Brain microvascular endothelial cell (primary cell): ENCODE results near the gene CACNB2.

Source experiments
- DNase-seq: peaks from one replicate; pipeline ENCODE4 v3.0.0-alpha.2; 2020
- H3K27ac ChIP-seq: fragments of 250-450 bp; sonication (Bioruptor Pico); 2 replicates; pipeline ENCODE4 v1.5.1; 2020; ENCODE audit warnings: mild to moderate bottlenecking, moderate library complexity
- H3K27me3 ChIP-seq: fragments of 250-450 bp; sonication (Bioruptor Pico); replicated peaks from 2 replicates; pipeline ENCODE4 v1.5.1; 2020; ENCODE audit warnings: mild to moderate bottlenecking
- H3K36me3 ChIP-seq: fragments of 250-450 bp; sonication (Bioruptor Pico); replicated peaks from 2 replicates; pipeline ENCODE4 v1.5.1; 2020; ENCODE audit warnings: mild to moderate bottlenecking
- H3K4me3 ChIP-seq: 2 replicates; pipeline ENCODE4 v1.5.1; 2011; ENCODE audit warnings: low read depth, mild to moderate bottlenecking, control low read depth, low read length, moderate library complexity
- in situ Hi-C: cut with HindIII; loops from 2 replicates; pipeline ENCODE4 v1.10.0; 2017; ENCODE audit warnings: low sequenced_read_pairs, low pct_ligation_motif_present
- TF ChIP-seq, protein P1 (sequence below): IDR thresholded peaks from 2 replicates; pipeline ENCODE4 v1.5.1; 2011; ENCODE audit warnings: low read depth, mild to moderate bottlenecking, moderate library complexity, low read length, control low read depth, inconsistent platforms; ENCODE audit errors: missing control alignments

CACNB2 gene

DNA sequence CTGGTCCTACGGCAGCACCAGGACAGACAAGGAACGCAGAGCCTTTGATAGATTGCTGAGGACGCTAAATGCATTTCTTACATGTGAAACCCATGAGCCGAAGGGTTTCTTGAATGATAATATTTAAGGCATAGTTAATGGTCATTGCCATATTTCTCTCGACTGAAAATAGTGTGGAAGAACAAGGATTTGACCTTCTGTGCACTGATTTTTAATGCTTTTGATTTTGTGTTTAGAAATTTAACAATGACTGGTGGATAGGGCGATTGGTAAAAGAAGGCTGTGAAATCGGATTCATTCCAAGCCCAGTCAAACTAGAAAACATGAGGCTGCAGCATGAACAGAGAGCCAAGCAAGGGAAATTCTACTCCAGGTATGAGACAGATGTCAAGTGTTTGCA is 360.4 kb downstream of the CACNB2 start:
- Histone ChIP-seq H3K36me3 (no peaks in the 10 kb centered on the region), H3K27ac (no peak overlapping the region), H3K4me3 (no peak overlapping the region), H3K27me3 (no peaks in the 10 kb centered on the region)
- in situ Hi-C loops, result no loop called here
- TF ChIP-seq, protein P1, sequence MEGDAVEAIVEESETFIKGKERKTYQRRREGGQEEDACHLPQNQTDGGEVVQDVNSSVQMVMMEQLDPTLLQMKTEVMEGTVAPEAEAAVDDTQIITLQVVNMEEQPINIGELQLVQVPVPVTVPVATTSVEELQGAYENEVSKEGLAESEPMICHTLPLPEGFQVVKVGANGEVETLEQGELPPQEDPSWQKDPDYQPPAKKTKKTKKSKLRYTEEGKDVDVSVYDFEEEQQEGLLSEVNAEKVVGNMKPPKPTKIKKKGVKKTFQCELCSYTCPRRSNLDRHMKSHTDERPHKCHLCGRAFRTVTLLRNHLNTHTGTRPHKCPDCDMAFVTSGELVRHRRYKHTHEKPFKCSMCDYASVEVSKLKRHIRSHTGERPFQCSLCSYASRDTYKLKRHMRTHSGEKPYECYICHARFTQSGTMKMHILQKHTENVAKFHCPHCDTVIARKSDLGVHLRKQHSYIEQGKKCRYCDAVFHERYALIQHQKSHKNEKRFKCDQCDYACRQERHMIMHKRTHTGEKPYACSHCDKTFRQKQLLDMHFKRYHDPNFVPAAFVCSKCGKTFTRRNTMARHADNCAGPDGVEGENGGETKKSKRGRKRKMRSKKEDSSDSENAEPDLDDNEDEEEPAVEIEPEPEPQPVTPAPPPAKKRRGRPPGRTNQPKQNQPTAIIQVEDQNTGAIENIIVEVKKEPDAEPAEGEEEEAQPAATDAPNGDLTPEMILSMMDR, result no peak
- no peak for DNase-seq

DNA sequence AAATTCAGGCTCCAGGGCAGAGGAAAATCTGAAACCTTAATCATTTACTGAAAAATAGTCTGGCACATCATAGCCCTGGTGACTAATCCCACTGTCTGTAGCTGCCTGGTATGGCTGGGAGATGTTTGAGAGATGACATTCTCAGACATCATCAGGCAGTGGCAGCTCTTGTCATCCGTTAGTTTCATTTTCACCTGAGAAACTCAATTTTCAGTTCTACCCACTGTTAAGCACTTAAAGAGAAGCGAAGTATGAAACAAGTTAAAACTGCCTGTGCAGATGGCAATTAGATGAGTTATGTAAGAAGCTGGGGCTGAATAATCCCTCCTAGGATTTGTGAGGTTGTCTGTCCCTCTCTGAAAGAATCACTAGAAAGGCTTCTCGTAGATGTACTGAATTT is 361.0 kb downstream of the CACNB2 start:
- Histone ChIP-seq H3K27me3 (no peaks in the 10 kb centered on the region), H3K36me3 (no peaks in the 10 kb centered on the region), H3K27ac (peak overlapping the region; percentile 37), H3K4me3 (no peak overlapping the region)
- TF ChIP-seq, protein P1, result no peak
- peak; percentile 78 for DNase-seq
- in situ Hi-C loops, result no loop called here

- no peaks in the 10 kb centered on the region for H3K36me3 ChIP-seq
- peak overlapping the region; percentile 37 for H3K27ac ChIP-seq
- TF ChIP-seq, protein P1, result no peak
- DNase-seq, result no peak
- no peak overlapping the region for H3K4me3 ChIP-seq
- in situ Hi-C loops, result no loop called here
- no peaks in the 10 kb centered on the region for H3K27me3 ChIP-seq
Observed at GRCh38 chr10:18501629-18502028, 361.4 kb downstream of the CACNB2 start.

DNA sequence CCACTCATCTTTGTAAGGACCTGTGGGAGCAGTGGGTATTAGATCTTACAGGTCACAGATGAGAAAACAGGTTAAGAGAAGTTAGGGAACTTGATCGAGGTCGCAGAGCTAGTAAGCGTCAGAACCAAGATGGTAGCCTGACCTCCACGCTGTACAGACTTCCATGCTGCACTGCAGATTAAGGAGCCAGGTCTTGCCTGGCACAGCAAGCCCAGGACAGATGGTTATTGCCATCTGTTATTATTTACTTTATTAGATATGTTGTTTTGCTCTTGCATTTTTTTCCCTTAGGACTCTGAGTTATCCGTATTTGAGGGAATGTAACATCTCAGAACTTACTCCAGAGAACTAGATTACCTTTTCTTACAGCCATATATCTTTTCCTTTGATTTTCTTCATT is 363.9 kb downstream of the CACNB2 start:
- Histone ChIP-seq H3K4me3 (no peak overlapping the region), H3K36me3 (no peaks in the 10 kb centered on the region), H3K27ac (no peak overlapping the region), H3K27me3 (no peaks in the 10 kb centered on the region)
- in situ Hi-C loops, result no loop called here
- TF ChIP-seq, protein P1, result no peak
- no peak for DNase-seq

DNA sequence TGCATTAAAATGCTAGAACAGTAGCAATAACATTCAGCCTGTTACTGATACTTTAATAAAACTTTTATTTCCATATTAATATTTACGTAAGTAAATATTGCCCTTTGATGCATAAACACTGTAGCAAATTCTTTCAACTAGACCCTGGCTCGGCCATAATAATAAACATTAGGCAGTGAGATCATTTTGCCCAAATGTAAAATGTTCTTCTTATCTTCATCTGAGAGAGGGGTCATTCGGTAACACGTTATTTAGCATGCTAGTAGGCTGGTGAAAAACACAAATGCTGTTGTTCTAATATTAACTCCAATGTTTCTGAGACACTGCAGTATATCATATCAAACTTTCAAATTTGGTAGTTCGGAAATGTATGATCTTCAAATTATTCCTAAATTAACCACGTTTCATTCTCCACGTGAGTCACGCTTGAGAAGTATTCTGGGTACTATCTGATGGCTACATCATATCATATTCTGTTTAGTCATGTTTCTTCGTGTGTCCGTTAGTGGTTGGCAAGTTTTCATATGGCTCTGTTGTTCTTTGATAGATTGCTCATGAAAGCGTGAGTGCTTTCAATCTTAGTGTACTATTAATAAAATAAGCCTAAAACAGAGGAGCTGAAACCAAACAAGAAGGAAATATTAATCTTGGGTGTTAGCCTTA is 365.4 kb downstream of the CACNB2 start:
- peak; percentile 63 for DNase-seq
- H3K27ac ChIP-seq, result no peak overlapping the region
- H3K36me3 ChIP-seq, result no peaks in the 10 kb centered on the region
- H3K27me3 ChIP-seq, result no peaks in the 10 kb centered on the region
- TF ChIP-seq, protein P1, result no peak
- in situ Hi-C loops, result no loop called here
- no peak overlapping the region for H3K4me3 ChIP-seq

DNA sequence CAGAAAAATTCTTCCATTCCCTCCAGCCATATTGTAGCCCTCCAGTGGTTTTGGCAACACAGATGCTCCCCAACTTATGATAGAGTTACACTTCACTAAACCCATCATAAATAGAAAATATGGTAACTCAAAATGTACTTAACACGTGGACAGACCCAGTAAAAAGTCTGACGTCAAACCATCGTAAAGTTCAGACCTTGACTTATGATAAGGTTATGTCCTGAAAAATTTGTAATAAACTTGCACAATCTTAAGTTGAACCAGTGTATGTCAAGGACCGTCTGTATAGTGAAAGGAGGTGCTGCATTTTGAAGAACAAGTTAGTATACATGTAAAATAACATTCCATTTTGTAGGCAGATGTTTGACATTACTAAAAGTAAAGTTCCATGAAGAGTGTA is 368.4 kb downstream of the CACNB2 start:
- no peak overlapping the region for H3K4me3 ChIP-seq
- H3K36me3 ChIP-seq, result no peaks in the 10 kb centered on the region
- TF ChIP-seq, protein P1, result no peak
- no peak for DNase-seq
- no peaks in the 10 kb centered on the region for H3K27me3 ChIP-seq
- H3K27ac ChIP-seq, result no peak overlapping the region
- in situ Hi-C loops, result no loop called here
